Measurements from ENCODE around the gene PHLDB1. TPM values are rescaled to one million over a fixed set of nuclear protein-coding genes. Genes with fewer than 3 reads are reported as not detected.
A peak's percentile ranks its signal among the peaks of the same experiment; 100 is the strongest.
"Not testable (repeated sequence)": the region's sequence is repeated elsewhere in the genome, so short reads cannot be mapped to it uniquely, and the experiment has no call there.

Gene PHLDB1
- polyA plus RNA-seq, 12 donors = 64.0 to 97.0 (median 77.5) TPM; not detected in 1

DNA sequence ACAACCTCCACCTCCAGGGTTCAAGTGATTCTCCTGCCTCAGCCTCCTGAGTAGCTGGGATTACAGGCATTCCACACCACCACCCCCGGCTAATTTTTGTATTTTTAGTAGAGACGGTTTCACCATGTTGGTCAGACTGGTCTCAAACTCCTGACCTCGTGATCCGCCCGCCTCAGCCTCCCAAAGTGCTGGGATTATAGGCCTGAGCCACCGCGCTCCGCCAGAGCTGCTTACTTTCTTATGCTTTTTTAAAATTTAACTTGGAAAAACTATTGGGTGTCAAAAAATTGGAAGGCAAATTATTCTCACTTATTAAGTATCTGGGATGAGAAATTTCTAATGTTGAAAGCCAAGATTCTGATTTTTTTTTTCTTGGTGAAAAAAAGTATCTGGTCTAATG lies 3.7 kb upstream of the PHLDB1 start:
- DNase-seq = not testable (repeated sequence)

DNA sequence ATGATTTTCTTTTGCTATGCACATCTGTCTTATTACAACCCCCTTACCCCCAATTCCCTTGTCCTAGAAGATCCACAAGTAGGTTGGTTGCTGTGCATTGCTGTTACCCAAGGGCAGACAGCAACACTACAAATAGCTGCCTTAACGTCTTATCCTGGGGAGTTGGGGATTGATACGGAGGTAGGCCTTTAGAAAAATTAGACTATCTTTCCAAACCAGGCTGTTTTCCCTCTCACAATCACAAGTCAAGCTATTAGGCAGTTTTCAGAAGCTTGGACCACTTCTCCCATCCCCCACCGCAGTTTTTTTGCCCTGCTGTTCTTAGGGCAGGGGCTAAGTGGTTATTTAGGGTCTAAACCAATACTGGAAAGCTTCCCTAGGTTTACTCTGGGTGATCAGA lies 2.8 kb upstream of the PHLDB1 start:
- no peak for DNase-seq

DNA sequence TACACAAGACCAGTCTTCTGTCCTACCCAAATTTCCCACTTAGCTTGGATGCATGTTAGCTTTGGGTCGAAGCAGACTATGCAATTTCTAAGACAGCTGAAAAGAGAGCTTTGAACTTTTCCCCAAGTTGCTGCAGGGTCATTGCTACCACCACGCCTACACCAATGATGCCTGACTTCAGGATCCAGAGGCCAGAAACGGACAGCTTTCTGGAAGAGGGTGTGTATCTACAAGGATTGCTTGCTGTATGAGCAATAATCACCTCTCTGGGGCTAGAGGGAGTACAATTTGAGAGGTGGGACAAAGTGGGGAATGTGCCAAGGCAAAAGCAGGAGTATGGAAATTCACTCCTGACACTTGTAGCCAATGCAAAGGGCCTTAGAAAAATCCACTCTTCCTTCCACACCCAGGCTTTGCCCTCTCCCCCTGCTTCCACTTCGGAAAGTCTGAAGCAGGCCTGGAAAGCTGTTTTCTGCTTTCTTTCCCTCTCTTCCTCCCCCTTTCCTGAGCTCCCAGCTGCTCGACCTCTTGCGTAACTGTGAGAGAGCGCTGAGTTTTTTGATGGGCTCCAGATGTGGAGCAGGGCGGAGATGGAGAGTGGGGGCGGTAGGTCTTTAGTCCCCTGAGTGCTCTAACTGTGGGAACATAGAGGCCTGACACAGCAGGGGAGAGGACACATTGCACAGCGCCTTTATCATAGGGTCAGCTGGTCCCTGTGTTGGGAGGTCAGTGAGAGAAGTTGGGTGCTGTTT lies 2.1 kb upstream of the PHLDB1 start:
- peak; percentile 95 for DNase-seq

- no peak for DNase-seq
These were observed 1.1 kb upstream of the PHLDB1 start for GRCh38 chr11:118606157-118606843.

GRCh38 chr11:118606844-118607228 lies 579 bp upstream of the PHLDB1 start:
- no peak for DNase-seq

DNA sequence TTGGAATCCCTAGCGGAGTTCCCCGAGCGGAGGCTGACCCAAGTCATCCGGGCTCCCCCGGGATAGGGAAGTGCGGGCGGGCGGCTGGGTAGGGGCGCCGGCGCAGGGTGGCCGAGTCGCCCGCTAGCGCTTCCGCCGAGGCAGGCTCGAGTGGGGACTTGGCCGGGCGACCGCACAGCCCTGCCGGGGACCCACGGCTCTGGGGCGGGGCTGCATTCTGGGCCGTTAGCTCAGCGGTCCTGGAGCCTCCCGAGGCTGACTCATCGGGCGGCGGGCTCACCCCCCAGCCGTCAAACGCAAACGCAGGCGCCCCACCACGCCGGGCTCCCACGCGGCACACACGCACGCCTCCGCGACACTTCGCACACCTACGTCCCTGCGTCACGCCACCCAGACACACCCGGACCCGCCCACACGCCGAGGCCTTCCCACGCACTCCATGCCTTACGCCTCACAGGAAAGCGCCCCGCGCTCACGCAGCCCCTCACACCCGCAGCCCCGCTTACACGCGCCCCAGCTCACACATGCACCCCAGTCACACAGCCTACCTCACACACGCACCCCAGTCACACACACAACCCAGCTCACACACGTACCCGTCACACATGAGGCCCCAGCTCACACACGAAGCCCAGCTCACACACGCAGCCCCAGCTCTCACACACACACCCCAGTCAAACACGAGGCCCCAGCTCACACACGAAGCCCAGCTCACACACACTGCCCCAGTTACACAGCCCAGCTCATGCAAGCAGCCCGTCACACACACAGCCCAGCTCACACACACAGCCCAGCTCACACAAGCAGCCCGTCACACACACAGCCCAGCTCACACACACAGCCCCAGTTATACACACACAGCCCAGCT lies 1.2 kb downstream of the PHLDB1 start:
- DNase-seq = peak; percentile 53

DNA sequence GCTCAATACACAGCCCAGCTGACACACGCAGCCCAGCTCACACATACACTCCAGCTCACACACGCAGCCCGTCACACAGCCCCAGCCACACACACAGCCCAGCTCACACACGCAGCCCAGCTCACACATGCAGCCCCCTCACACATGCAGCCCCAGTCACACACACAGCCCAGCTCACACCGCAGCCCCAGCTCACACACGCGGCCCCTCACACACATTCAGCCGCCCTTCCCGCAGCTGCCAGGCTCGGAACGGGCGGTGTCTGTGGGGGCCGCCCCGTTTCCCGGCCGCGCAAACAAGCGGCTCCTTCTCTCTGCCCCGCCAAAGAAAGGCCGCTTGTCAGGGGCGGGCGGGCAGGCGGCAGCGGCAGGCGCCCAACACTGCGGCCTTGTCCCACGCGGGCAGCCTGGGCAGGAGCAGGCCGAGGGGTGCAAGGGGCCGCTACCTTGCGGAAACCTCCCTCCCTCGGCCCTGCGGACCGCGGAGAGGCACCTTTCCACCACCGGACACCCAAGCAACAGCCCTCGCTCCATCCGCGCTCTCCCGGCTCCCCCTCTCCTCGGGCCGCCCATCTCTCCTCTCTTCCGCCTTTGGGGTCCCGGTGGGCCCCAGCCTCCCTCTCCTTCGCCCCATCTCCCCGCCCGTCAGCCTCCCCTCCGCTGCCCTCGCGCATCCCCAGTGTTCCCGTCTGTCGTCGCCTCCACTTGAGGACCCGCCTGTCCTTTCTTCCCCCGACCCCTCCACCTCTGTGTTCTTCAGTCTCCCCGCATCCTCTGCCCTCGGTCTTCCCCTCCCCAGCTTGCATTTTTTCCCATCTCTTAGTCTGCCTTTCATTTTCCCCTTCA lies 2.2 kb downstream of the PHLDB1 start:
- DNase-seq = peak; percentile 42

GRCh38 chr11:118610225-118610772 lies 2.9 kb downstream of the PHLDB1 start:
- no peak for DNase-seq

DNA sequence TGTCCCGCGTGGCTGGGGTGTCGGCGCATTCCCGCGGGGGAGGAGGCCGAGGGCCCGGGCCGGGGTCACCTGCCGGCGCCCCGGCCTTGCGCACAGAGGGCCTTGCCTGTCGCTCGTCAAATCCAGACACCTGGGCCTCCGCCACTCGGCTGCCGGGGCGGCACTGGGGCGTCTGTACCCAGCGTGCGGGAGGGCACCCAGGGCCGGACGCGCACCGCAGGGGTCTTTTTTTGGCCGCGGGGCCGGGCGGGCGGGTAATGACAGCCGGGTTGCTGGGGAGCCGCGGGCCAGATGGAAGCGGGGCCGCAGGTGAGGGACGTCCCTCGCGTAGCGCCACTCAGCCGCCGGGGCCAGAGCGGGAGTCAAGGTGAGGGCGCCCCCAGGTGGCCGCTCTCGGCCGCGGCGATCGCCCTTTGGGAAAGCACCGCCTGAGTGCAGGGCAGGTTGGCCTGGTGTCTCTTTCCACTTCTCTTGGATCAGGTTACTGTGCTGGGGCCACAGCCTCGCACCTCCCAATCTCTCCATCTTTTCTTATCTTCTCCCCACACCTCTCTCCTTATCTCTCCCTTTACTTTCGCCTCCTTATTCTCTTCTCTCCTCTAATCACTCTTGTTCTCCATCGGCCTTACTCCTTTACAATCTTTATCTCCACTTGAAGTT lies 3.5 kb downstream of the PHLDB1 start:
- DNase-seq = peak; percentile 80

DNA sequence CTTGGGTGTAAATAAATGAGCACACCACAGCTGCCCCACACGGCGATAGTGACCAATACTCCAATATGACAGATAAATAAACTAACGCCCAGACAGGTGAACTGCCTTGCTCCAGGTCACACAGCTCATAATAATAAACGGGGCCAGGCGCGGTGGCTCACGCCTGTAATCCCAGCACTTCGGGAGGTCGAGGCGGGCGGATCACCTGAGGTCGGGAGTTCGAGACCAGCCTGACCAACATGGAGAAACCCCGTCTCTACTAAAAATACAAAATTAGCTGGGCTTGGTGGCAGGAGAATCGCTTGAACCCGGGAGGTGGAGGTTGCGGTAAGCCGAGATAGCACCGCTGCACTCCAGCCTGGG lies 4.0 kb downstream of the PHLDB1 start:
- not testable (repeated sequence) for DNase-seq

DNA sequence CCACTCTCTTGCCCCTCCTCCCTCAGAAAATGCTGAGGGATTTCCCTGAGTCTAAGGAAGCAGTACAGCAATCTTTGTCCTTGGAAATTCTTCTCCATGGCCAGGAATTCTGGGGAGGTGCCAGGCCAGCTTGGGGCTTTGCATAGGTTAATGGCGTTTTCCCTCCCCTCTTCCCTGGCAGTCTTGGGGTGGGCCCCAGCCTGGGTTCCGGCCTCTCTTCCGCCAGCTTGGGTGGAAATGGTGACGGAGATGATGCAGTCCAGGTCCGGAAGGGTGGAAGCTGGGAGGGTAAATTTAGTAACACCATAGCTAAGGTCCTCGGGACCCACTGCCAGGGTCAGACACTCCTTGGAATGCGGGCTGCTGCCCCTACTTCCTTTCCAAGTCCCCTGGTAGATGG lies 5.0 kb downstream of the PHLDB1 start:
- no peak for DNase-seq

DNA sequence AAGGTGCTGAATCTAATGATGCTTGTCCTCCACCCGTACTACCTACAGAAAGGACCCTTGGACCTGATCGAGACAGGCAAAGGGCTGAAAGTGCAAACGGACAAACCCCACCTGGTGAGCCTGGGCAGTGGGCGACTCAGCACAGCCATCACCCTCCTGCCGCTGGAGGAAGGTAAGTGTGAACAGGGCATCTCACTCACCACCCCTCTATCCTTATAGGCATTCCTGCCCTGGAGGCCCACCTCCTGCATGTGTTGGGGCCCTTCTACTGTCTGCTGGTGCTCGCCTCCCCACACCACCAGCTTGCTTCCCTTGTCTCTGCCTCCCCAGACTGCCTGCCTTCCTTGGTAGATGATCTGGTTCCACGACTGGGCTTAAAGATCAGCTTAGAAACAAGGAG lies 7.1 kb downstream of the PHLDB1 start:
- DNase-seq = no peak

GRCh38 chr11:118615282-118615975 lies 8.0 kb downstream of the PHLDB1 start:
- no peak for DNase-seq

DNA sequence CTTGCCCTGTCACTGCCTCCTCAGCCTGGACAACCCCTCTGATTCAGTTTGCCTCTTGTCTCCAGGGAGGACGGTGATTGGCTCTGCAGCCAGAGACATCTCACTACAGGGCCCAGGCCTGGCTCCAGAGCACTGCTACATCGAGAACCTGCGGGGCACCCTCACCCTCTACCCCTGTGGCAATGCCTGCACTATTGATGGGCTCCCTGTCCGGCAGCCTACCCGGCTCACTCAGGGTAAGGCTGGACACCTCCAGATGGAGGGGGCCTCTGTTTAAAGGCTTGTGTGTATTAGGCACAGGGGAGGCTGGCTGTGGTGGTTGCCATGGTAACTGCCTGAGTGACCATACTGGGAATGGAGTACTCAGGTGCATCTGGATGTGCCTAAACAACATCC lies 8.6 kb downstream of the PHLDB1 start:
- no peak for DNase-seq

GRCh38 chr11:118618115-118618990 lies 10.9 kb downstream of the PHLDB1 start:
- no peak for DNase-seq

GRCh38 chr11:118618991-118619375 lies 11.6 kb downstream of the PHLDB1 start:
- peak; percentile 41 for DNase-seq

GRCh38 chr11:118619444-118620197 lies 12.2 kb downstream of the PHLDB1 start:
- DNase-seq = peak; percentile 56

DNA sequence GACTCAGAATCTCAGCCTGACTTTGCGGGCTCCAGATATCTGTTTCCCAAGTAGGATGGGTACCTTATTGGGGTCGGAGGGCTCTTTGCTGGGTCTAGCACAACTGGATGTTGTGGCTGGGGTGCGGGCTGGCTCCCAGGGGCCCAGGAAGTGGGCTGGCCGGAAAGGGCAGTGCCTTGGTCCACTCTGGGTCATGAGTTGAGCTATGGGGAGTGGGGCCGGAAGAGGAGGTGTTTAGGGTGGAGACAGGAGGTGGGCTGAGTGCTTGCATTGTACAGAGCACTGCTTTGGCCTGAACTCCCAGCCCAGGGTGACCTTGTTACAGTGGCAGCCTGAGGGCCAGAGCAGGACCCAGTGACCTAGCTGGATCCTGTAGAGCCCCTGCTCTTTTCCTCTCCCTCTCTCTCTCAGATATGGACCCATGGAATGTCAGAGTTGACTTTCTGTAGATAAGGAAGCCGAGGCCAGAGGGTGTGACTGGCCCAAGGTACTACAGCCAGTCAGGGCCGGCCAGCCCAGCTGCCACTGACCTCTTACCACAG lies 13.2 kb downstream of the PHLDB1 start:
- no peak for DNase-seq
